Thymus (tissue), 11 donors: Measurements from ENCODE around the gene HHAT. TPM values are rescaled to one million over a fixed set of nuclear protein-coding genes. Genes with fewer than 3 reads are reported as not detected.
A peak's percentile ranks its signal among the peaks of the same experiment; 100 is the strongest.

Experiments used
- DNase-seq, 9 donors: peaks; one replicate each; pipeline ENCODE4 v3.0.0-alpha.2; 2013; ENCODE audit warnings: low spot score in 9 of 9, low read depth in 6 of 9, missing footprints in 1 of 9
- H3K27ac ChIP-seq, 2 donors: one replicate each; pipeline ENCODE4 v1.5.1; 2013; ENCODE audit warnings: control low read depth in 1 of 2, low read depth in 1 of 2, low read length in 1 of 2, mild to moderate bottlenecking in 1 of 2, moderate library complexity in 1 of 2
- H3K27me3 ChIP-seq, 2 donors: one replicate each; pipeline ENCODE4 v1.5.1; 2013; ENCODE audit warnings: low read length in 1 of 2; ENCODE audit not compliant: control insufficient read depth in 2 of 2, insufficient read depth in 1 of 2
- H3K36me3 ChIP-seq, 2 donors: one replicate each; pipeline ENCODE4 v1.5.1; 2013; ENCODE audit warnings: low read length in 1 of 2, mild to moderate bottlenecking in 1 of 2, moderate library complexity in 1 of 2; ENCODE audit not compliant: control insufficient read depth in 2 of 2, insufficient read depth in 2 of 2
- H3K4me1 ChIP-seq, 2 donors: one replicate each; pipeline ENCODE4 v1.5.1; 2013; ENCODE audit warnings: low read length in 2 of 2; ENCODE audit not compliant: control insufficient read depth in 2 of 2, insufficient read depth in 2 of 2
- H3K4me3 ChIP-seq, 2 donors: one replicate each; pipeline ENCODE4 v1.5.1; 2013; ENCODE audit warnings: low read length in 2 of 2, control low read depth in 1 of 2, mild to moderate bottlenecking in 1 of 2
- H3K9me3 ChIP-seq, 2 donors: one replicate each; pipeline ENCODE4 v1.5.1; 2013; ENCODE audit warnings: low read length in 1 of 2, mild to moderate bottlenecking in 1 of 2; ENCODE audit not compliant: control insufficient read depth in 2 of 2, insufficient read depth in 1 of 2
- WGBS: extraction: QIAGEN DNeasy Blood & Tissue Kit; methylation state at CpG from one replicate; pipeline ENCODE4 v1.1.7; 2013; 5-methylcytosine and 5-hydroxymethylcytosine counted together
- polyA plus RNA-seq: library from polyadenylated mRNA; stranded (reverse); fragments of 200-250 nt; gene quantifications from one replicate; pipeline ENCODE4 v1.2.3, GENCODE V29; 2013
- total RNA-seq: library from RNA; stranded (reverse); fragments of 120-200 nt; gene quantifications from one replicate; pipeline ENCODE4 v1.2.4, GENCODE V29; 2013
- donor health status: healthy.

HHAT gene
- total and polyA plus RNA-seq, 2 donors, result 3.7 to 5.7 TPM

GRCh38 chr1:210565306-210565705 lies 236.6 kb downstream of the HHAT start:
- H3K27me3 ChIP-seq, result no peaks in the 10 kb centered on the region
- H3K9me3 ChIP-seq, result no peaks in the 10 kb centered on the region
- H3K27ac ChIP-seq, result no peak overlapping the region
- H3K4me1 ChIP-seq, result no peaks in the 10 kb centered on the region
- 84% methylated on average over 2 of the region's 2 CpGs for WGBS
- H3K4me3 ChIP-seq, result no peak overlapping the region
- no peaks in the 10 kb centered on the region for H3K36me3 ChIP-seq
- no peak for DNase-seq

- no peaks in the 10 kb centered on the region for H3K9me3 ChIP-seq
- H3K36me3 ChIP-seq, result no peaks in the 10 kb centered on the region
- H3K4me3 ChIP-seq, result no peak overlapping the region
- no peak overlapping the region for H3K27ac ChIP-seq
- H3K27me3 ChIP-seq, result no peaks in the 10 kb centered on the region
- no peak for DNase-seq
- H3K4me1 ChIP-seq, result no peaks in the 10 kb centered on the region
Observed at GRCh38 chr1:210568631-210569030, 239.9 kb downstream of the HHAT start.

- Histone ChIP-seq H3K4me1 (no peaks in the 10 kb centered on the region), H3K36me3 (no peaks in the 10 kb centered on the region), H3K9me3 (no peaks in the 10 kb centered on the region), H3K4me3 (no peak overlapping the region), H3K27me3 (no peaks in the 10 kb centered on the region), H3K27ac (no peak overlapping the region)
- no peak for DNase-seq
- WGBS, result 97% methylated on average over 2 of the region's 2 CpGs
Observed at GRCh38 chr1:210570116-210570515, 241.4 kb downstream of the HHAT start.

GRCh38 chr1:210571356-210572284 lies 242.9 kb downstream of the HHAT start:
- H3K27me3 ChIP-seq, result no peaks in the 10 kb centered on the region
- no peaks in the 10 kb centered on the region for H3K9me3 ChIP-seq
- no peaks in the 10 kb centered on the region for H3K36me3 ChIP-seq
- H3K4me3 ChIP-seq, result no peak overlapping the region
- H3K27ac ChIP-seq, result no peak overlapping the region
- 96% methylated on average over 14 of the region's 14 CpGs for WGBS
- H3K4me1 ChIP-seq, result no peaks in the 10 kb centered on the region
- DNase-seq, result no peak

- 97% methylated on average over 6 of the region's 6 CpGs for WGBS
- Histone ChIP-seq H3K4me3 (no peak overlapping the region), H3K27me3 (no peaks in the 10 kb centered on the region), H3K4me1 (no peaks in the 10 kb centered on the region), H3K27ac (no peak overlapping the region), H3K9me3 (no peaks in the 10 kb centered on the region), H3K36me3 (no peaks in the 10 kb centered on the region)
- DNase-seq, result no peak
Observed at GRCh38 chr1:210573141-210573540, 244.4 kb downstream of the HHAT start.

- no peak overlapping the region for H3K4me3 ChIP-seq
- no peaks in the 10 kb centered on the region for H3K36me3 ChIP-seq
- H3K4me1 ChIP-seq, result peaks cover 13 to 21% of the 10 kb centered on the region in 2 donors
- WGBS, result 17% methylated on average over 10 of the region's 10 CpGs
- peak overlapping the region; percentile 57 to 89 for H3K27ac ChIP-seq
- H3K9me3 ChIP-seq, result no peaks in the 10 kb centered on the region
- no peaks in the 10 kb centered on the region for H3K27me3 ChIP-seq
- peak in 8 of 9 donors; percentile 15 to 82 (median 53) for DNase-seq
Observed at GRCh38 chr1:210582205-210582970, 253.7 kb downstream of the HHAT start.

- H3K36me3 ChIP-seq, result no peaks in the 10 kb centered on the region
- 22% methylated on average over 3 of the region's 3 CpGs for WGBS
- no peaks in the 10 kb centered on the region for H3K9me3 ChIP-seq
- no peak overlapping the region for H3K4me3 ChIP-seq
- DNase-seq, result peak; percentile 49 to 87 (median 65)
- H3K27me3 ChIP-seq, result no peaks in the 10 kb centered on the region
- no peak overlapping the region for H3K27ac ChIP-seq
- H3K4me1 ChIP-seq, result peaks cover 13 to 21% of the 10 kb centered on the region in 2 donors
Observed at GRCh38 chr1:210584439-210585113, 255.9 kb downstream of the HHAT start.

GRCh38 chr1:210586771-210587170 lies 258.1 kb downstream of the HHAT start:
- Histone ChIP-seq H3K27ac (no peak overlapping the region), H3K27me3 (no peaks in the 10 kb centered on the region), H3K4me3 (no peak overlapping the region), H3K9me3 (no peaks in the 10 kb centered on the region), H3K36me3 (no peaks in the 10 kb centered on the region), H3K4me1 (peaks cover 12 to 17% of the 10 kb centered on the region in 2 donors)
- 95% methylated on average over 4 of the region's 4 CpGs for WGBS
- no peak for DNase-seq

- Histone ChIP-seq H3K27me3 (no peaks in the 10 kb centered on the region), H3K36me3 (no peaks in the 10 kb centered on the region), H3K9me3 (no peaks in the 10 kb centered on the region), H3K4me1 (peaks cover 6 to 10% of the 10 kb centered on the region in 2 donors), H3K27ac (no peak overlapping the region), H3K4me3 (no peak overlapping the region)
- DNase-seq, result no peak
- 97% methylated on average over 4 of the region's 4 CpGs for WGBS
Observed at GRCh38 chr1:210587566-210587965, 258.9 kb downstream of the HHAT start.
